Fibroblast of the aortic adventitia (primary cell): ENCODE results near the gene F11. TPM values are rescaled to one million over a fixed set of nuclear protein-coding genes. Genes with fewer than 3 reads are reported as not detected.
"Not testable (repeated sequence)": the region's sequence is repeated elsewhere in the genome, so short reads cannot be mapped to it uniquely, and the experiment has no call there.

ENCODE experiments used
- DNase-seq: peaks from one replicate; pipeline ENCODE4 v3.0.0-alpha.2; 2010; ENCODE audit warnings: low read depth
- H3K4me3 ChIP-seq: 2 replicates; pipeline ENCODE4 v1.5.1; 2011; ENCODE audit warnings: low read depth, mild to moderate bottlenecking, control low read depth, low read length, moderate library complexity
- CTCF ChIP-seq: IDR thresholded peaks from 2 replicates; pipeline ENCODE4 v1.5.1; 2011; ENCODE audit warnings: mild to moderate bottlenecking, low read length, control low read depth, inconsistent platforms; ENCODE audit not compliant: insufficient read depth
- total RNA-seq: library from RNA; depleted of rRNA; stranded (reverse); fragments of >200 nt; gene quantifications from 2 replicates; pipeline ENCODE4 v1.2.3, GENCODE V29; 2012; ENCODE audit warnings: low replicate concordance

Gene F11
- total RNA-seq, 1 donor = not detected

- H3K4me3 ChIP-seq = no peak overlapping the region
- TF ChIP-seq CTCF = no peak
- DNase-seq = no peak
Observed at GRCh38 chr4:186241616-186242015, 24.4 kb upstream of the F11 start.

DNA sequence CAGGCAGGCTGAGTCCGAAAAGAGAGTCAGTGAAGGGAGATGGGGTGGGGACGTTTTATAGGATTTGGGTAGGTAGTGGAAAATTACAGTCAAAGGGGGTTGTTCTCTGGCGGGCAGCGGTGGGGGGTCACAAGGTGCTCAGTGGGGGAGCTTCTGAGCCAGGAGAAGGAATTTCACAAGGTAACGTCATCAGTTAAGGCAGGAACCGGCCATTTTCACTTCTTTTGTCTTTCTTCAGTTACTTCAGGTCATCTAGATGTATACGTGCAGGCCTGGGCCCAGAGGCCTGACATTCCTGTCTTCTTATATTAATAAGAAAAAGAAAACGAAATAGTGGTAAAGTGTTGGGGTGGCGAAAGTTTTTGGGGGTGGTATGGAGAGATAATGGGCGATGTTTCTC lies 24.0 kb upstream of the F11 start:
- H3K4me3 ChIP-seq, DNase-seq: not testable (repeated sequence)

- no peak overlapping the region for H3K4me3 ChIP-seq
- no peak for DNase-seq
- no peak for TF ChIP-seq CTCF
Observed at GRCh38 chr4:186243331-186243730, 22.7 kb upstream of the F11 start.

DNA sequence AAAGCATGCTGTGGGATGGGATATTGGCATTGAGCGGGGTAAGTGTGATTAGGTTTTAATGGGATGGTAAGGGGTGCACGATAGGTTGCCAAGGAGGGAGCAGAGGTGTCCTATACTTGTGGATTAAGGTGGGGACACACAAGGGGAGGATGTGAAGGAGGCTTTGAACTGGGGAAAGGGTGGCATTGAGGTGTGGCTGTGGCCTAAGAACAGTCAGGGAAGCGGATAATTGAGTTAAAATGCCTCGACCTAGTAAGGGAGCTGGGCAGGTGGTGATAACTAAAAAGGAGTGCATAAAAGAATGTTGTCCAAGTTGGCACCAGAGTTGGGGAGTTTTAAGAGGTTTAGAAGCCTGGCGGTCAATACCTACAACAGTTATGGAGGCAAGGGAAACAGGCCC lies 21.2 kb upstream of the F11 start:
- H3K4me3 ChIP-seq = no peak overlapping the region

GRCh38 chr4:186247062-186247752 lies 18.8 kb upstream of the F11 start:
- H3K4me3 ChIP-seq, DNase-seq: not testable (repeated sequence)

More for the DNA sequence above, 21.2 kb upstream of the F11 start:
- DNase-seq = no peak
- no peak for TF ChIP-seq CTCF

- no peak for DNase-seq
- no peak for TF ChIP-seq CTCF
- no peak overlapping the region for H3K4me3 ChIP-seq
Observed at GRCh38 chr4:186248643-186249042, 17.3 kb upstream of the F11 start.

- no peak overlapping the region for H3K4me3 ChIP-seq
- peak; percentile 13 for DNase-seq
- no peak for TF ChIP-seq CTCF
Observed at GRCh38 chr4:186249785-186250754, 15.9 kb upstream of the F11 start.

GRCh38 chr4:186250760-186251159 lies 15.2 kb upstream of the F11 start:
- no peak for DNase-seq
- no peak for TF ChIP-seq CTCF
- H3K4me3 ChIP-seq = no peak overlapping the region
